ENCODE measurements around the gene ENO1.
"Not testable (repeated sequence)": the region's sequence is repeated elsewhere in the genome, so short reads cannot be mapped to it uniquely, and the experiment has no call there.

ENO1 gene

GRCh38 chr1:8835941-8836643 lies 42.4 kb downstream of the ENO1 start:
- Mint-ChIP-seq H3K4me1 (ENCODE audit: low read depth in 2 of 2) (no peaks in the 10 kb centered on the region), H3K27ac (no peak overlapping the region), H3K36me3 (ENCODE audit: insufficient read depth) (no peaks in the 10 kb centered on the region), H3K27me3 (no peaks in the 10 kb centered on the region), H3K4me3 (no peak overlapping the region), H3K9me3 (no peaks in the 10 kb centered on the region)
- ATAC-seq (replicated peaks) (no peak), DNase-seq (no peak)

- no peaks in the 10 kb centered on the region for H3K27me3 Mint-ChIP-seq
- H3K4me3 Mint-ChIP-seq, result no peak overlapping the region
- H3K9me3 Mint-ChIP-seq, result no peaks in the 10 kb centered on the region
- peaks cover 3% of the 10 kb centered on the region for H3K36me3 Mint-ChIP-seq (ENCODE audit: insufficient read depth)
- no peak for DNase-seq
- no peak overlapping the region for H3K27ac Mint-ChIP-seq
- H3K4me1 Mint-ChIP-seq (ENCODE audit: low read depth in 2 of 2), result peaks cover 9 to 10% of the 10 kb centered on the region in 2 donors
- no peak for ATAC-seq (replicated peaks)
Observed at GRCh38 chr1:8831340-8831739, 47.1 kb downstream of the ENO1 start.

GRCh38 chr1:8830732-8831131 lies 47.8 kb downstream of the ENO1 start:
- DNase-seq; H3K27me3 Mint-ChIP-seq; ATAC-seq (replicated peaks); H3K27ac Mint-ChIP-seq; H3K9me3 Mint-ChIP-seq; H3K36me3 Mint-ChIP-seq (ENCODE audit: insufficient read depth): not testable (repeated sequence)
- peak overlapping the region; percentile 2 to 77 for H3K4me3 Mint-ChIP-seq
- H3K4me1 Mint-ChIP-seq (ENCODE audit: low read depth in 2 of 2), result peaks cover 9 to 10% of the 10 kb centered on the region in 2 donors

GRCh38 chr1:8825985-8826481 lies 52.5 kb downstream of the ENO1 start:
- peak; percentile 42 for ATAC-seq (replicated peaks)
- H3K27ac Mint-ChIP-seq, result no peak overlapping the region
- H3K27me3 Mint-ChIP-seq, result peaks cover 6 to 20% of the 10 kb centered on the region in 2 donors
- H3K9me3 Mint-ChIP-seq, result no peaks in the 10 kb centered on the region
- peak in 1 of 3 experiments; percentile 8 for DNase-seq
- H3K36me3 Mint-ChIP-seq (ENCODE audit: insufficient read depth), result peaks cover 5% of the 10 kb centered on the region
- H3K4me1 Mint-ChIP-seq (ENCODE audit: low read depth in 2 of 2), result peaks cover 9 to 10% of the 10 kb centered on the region in 2 donors
- H3K4me3 Mint-ChIP-seq, result no peak overlapping the region

GRCh38 chr1:8823295-8823664 lies 55.2 kb downstream of the ENO1 start:
- Mint-ChIP-seq H3K36me3 (ENCODE audit: insufficient read depth) (peaks cover 3% of the 10 kb centered on the region), H3K27me3 (peaks cover 6 to 26% of the 10 kb centered on the region in 2 donors)

GRCh38 chr1:8822373-8823294 lies 55.9 kb downstream of the ENO1 start:
- Mint-ChIP-seq H3K9me3 (no peaks in the 10 kb centered on the region), H3K27ac (no peak overlapping the region), H3K36me3 (ENCODE audit: insufficient read depth) (peaks cover 9% of the 10 kb centered on the region), H3K27me3 (peaks cover 6 to 26% of the 10 kb centered on the region in 2 donors), H3K4me1 (ENCODE audit: low read depth in 2 of 2) (peaks cover 3 to 7% of the 10 kb centered on the region in 2 donors), H3K4me3 (no peak overlapping the region)
- DNase-seq (no peak), ATAC-seq (replicated peaks) (no peak)

More at GRCh38 chr1:8823295-8823664, 55.2 kb downstream of the ENO1 start:
- Mint-ChIP-seq H3K9me3 (no peaks in the 10 kb centered on the region), H3K4me1 (ENCODE audit: low read depth in 2 of 2) (peaks cover 0 to 4% of the 10 kb centered on the region in 2 donors), H3K27ac (no peak overlapping the region), H3K4me3 (no peak overlapping the region)
- no peak for DNase-seq
- ATAC-seq (replicated peaks), result no peak

- Mint-ChIP-seq H3K27ac (no peak overlapping the region), H3K4me3 (no peak overlapping the region), H3K4me1 (ENCODE audit: low read depth in 2 of 2) (peaks cover 11 to 19% of the 10 kb centered on the region in 2 donors), H3K27me3 (peaks cover 6 to 26% of the 10 kb centered on the region in 2 donors), H3K9me3 (no peaks in the 10 kb centered on the region), H3K36me3 (ENCODE audit: insufficient read depth) (peaks cover 21% of the 10 kb centered on the region)
- no peak for ATAC-seq (replicated peaks)
- DNase-seq, result no peak
Observed at GRCh38 chr1:8821084-8821483, 57.4 kb downstream of the ENO1 start.

- ATAC-seq (replicated peaks); H3K9me3 Mint-ChIP-seq; H3K27ac Mint-ChIP-seq; DNase-seq: not testable (repeated sequence)
- Mint-ChIP-seq H3K36me3 (ENCODE audit: insufficient read depth) (peaks cover 21% of the 10 kb centered on the region), H3K4me1 (ENCODE audit: low read depth in 2 of 2) (peaks cover 19 to 41% of the 10 kb centered on the region in 2 donors), H3K4me3 (peak overlapping the region in 1 of 2 donors; percentile 29), H3K27me3 (peaks cover 6 to 26% of the 10 kb centered on the region in 2 donors)
Observed at GRCh38 chr1:8818789-8819188, 59.7 kb downstream of the ENO1 start.

GRCh38 chr1:8818325-8818775 lies 60.1 kb downstream of the ENO1 start:
- ATAC-seq (replicated peaks) (no peak), DNase-seq (no peak)
- H3K9me3 Mint-ChIP-seq, result no peaks in the 10 kb centered on the region
- peak overlapping the region; percentile 97 to 98 for H3K27ac Mint-ChIP-seq
- peaks cover 19 to 42% of the 10 kb centered on the region in 2 donors for H3K4me1 Mint-ChIP-seq (ENCODE audit: low read depth in 2 of 2)
- peak overlapping the region; percentile 91 to 94 for H3K4me3 Mint-ChIP-seq
- peaks cover 6 to 24% of the 10 kb centered on the region in 2 donors for H3K27me3 Mint-ChIP-seq
- peaks cover 21% of the 10 kb centered on the region for H3K36me3 Mint-ChIP-seq (ENCODE audit: insufficient read depth)

GRCh38 chr1:8817412-8818324 lies 60.8 kb downstream of the ENO1 start, which contains the start of gene RERE:
Gene RERE (minus strand): TSS chr1:8817640.
- ATAC-seq (replicated peaks) (peak; percentile 96), DNase-seq (peak; percentile 96 to 99 (median 99))
- Mint-ChIP-seq H3K27me3 (peaks cover 6 to 17% of the 10 kb centered on the region in 2 donors), H3K27ac (peak within 1 kb of the TSS; percentile 97 to 98), H3K9me3 (no peaks in the 10 kb centered on the region), H3K4me1 (ENCODE audit: low read depth in 2 of 2) (peaks cover 22 to 45% of the 10 kb centered on the region in 2 donors), H3K36me3 (ENCODE audit: insufficient read depth) (peaks cover 21% of the 10 kb centered on the region), H3K4me3 (peak within 1 kb of the TSS; percentile 91 to 94)

- Mint-ChIP-seq H3K27ac (peak overlapping the region; percentile 97 to 98), H3K36me3 (ENCODE audit: insufficient read depth) (peaks cover 21% of the 10 kb centered on the region), H3K4me3 (peak overlapping the region; percentile 91 to 94), H3K4me1 (ENCODE audit: low read depth in 2 of 2) (peaks cover 22 to 46% of the 10 kb centered on the region in 2 donors), H3K9me3 (no peaks in the 10 kb centered on the region), H3K27me3 (peaks cover 3 to 9% of the 10 kb centered on the region in 2 donors)
- peak; percentile 17 for ATAC-seq (replicated peaks)
- DNase-seq, result peak; percentile 9 to 29 (median 12)
Observed at GRCh38 chr1:8816831-8817411, 61.6 kb downstream of the ENO1 start.

- H3K36me3 Mint-ChIP-seq (ENCODE audit: insufficient read depth), result peaks cover 21% of the 10 kb centered on the region
- DNase-seq (no peak), ATAC-seq (replicated peaks) (no peak)
- H3K4me1 Mint-ChIP-seq (ENCODE audit: low read depth in 2 of 2), result peaks cover 22 to 46% of the 10 kb centered on the region in 2 donors
- peaks cover 0 to 5% of the 10 kb centered on the region in 2 donors for H3K27me3 Mint-ChIP-seq
- peak overlapping the region; percentile 91 to 94 for H3K4me3 Mint-ChIP-seq
- no peaks in the 10 kb centered on the region for H3K9me3 Mint-ChIP-seq
- peak overlapping the region; percentile 97 to 98 for H3K27ac Mint-ChIP-seq
Observed at GRCh38 chr1:8816264-8816663, 62.2 kb downstream of the ENO1 start.

Data from effector memory CD8-positive, alpha-beta T cell (primary cell).